Activated T-cell treated with anti-CD3 and anti-CD28 coated beads, Interleukin-2, amount 50 U/mL, for 24 hours (primary cell): ENCODE measurements around the gene EHBP1L1.
A peak's percentile ranks its signal among the peaks of the same experiment; 100 is the strongest.

ENCODE experiments used
- DNase-seq: peaks from one replicate; pipeline ENCODE4 v3.0.0-alpha.2; 2020
- H3K27ac Mint-ChIP-seq: 2 replicates; pipeline ENCODE4 v1.8.0; 2020; ENCODE audit warnings: mild to moderate bottlenecking, mixed read lengths
- H3K27me3 Mint-ChIP-seq: 2 replicates; pipeline ENCODE4 v1.8.0; 2020; ENCODE audit warnings: mixed read lengths
- H3K36me3 Mint-ChIP-seq: 2 replicates; pipeline ENCODE4 v1.8.0; 2020; ENCODE audit warnings: low read depth, mixed read lengths
- H3K4me1 Mint-ChIP-seq: 2 replicates; pipeline ENCODE4 v1.8.0; 2020; ENCODE audit warnings: low read depth, mixed read lengths
- H3K4me3 Mint-ChIP-seq: 2 replicates; pipeline ENCODE4 v1.8.0; 2020; ENCODE audit warnings: mild to moderate bottlenecking, moderate library complexity, mixed read lengths
- H3K9me3 Mint-ChIP-seq: 2 replicates; pipeline ENCODE4 v1.8.0; 2020; ENCODE audit warnings: mixed read lengths

Gene EHBP1L1

DNA sequence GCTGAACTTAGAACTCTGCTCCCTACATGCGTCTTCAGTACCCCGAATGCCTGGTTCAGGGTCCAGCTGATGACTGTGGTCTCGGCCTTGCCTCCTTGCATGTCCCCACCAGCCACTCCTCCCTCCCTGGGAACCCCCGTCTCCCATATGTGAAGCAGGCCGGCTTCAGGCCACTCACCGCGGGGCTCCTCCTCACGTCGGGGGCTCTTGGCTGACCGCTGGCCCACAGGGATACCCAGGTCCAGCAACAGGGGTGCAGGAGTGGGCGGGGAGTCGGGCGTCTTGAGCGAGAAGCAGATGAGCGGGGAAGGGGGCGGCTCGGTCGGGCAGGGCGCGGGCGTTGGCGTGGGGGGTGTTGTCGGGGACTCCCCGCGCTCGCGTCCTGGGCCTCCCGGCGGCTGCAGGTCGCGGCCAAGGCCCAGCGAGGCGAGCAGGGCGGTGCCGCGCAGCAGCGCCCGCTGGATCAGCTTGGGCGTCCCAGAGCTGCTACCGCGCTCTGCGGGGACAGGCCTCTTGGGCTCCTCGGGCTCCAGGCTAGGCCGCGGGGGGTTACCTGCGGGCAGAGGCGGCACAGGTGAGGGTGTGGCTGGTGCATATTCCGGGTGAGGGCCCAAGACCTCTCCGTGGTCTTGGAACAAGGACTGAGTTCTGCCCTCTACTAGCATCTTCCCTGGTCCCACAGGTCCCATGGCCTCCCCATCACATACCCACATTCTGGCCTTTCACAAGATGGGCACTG is 23.5 kb downstream of the EHBP1L1 start:
- H3K27ac Mint-ChIP-seq: peak overlapping the region; percentile 17
- H3K27me3 Mint-ChIP-seq: no peaks in the 10 kb centered on the region
- H3K9me3 Mint-ChIP-seq: no peaks in the 10 kb centered on the region
- H3K36me3 Mint-ChIP-seq: peaks cover 60% of the 10 kb centered on the region
- DNase-seq: no peak
- H3K4me1 Mint-ChIP-seq: peaks cover 12% of the 10 kb centered on the region
- no peak overlapping the region for H3K4me3 Mint-ChIP-seq

DNA sequence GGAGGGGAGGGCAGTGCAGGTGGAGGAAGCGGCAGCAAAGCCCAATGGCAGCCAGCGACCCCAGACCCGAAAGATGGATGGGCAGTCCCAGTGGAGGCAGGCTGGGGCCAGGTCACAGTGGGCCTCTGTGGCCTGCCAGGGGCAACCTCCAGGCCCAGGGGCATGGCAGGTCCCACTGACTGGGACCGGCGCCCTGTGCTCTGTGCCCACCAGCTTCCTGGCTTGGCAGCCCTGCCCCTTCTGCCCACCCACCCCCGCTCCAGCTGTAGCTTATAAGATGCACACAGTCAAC is 24.0 kb downstream of the EHBP1L1 start:
- H3K27ac Mint-ChIP-seq: no peak overlapping the region
- no peak overlapping the region for H3K4me3 Mint-ChIP-seq
- no peaks in the 10 kb centered on the region for H3K9me3 Mint-ChIP-seq
- H3K36me3 Mint-ChIP-seq: peaks cover 66% of the 10 kb centered on the region
- no peaks in the 10 kb centered on the region for H3K27me3 Mint-ChIP-seq
- no peak for DNase-seq
- H3K4me1 Mint-ChIP-seq: peaks cover 11% of the 10 kb centered on the region

DNA sequence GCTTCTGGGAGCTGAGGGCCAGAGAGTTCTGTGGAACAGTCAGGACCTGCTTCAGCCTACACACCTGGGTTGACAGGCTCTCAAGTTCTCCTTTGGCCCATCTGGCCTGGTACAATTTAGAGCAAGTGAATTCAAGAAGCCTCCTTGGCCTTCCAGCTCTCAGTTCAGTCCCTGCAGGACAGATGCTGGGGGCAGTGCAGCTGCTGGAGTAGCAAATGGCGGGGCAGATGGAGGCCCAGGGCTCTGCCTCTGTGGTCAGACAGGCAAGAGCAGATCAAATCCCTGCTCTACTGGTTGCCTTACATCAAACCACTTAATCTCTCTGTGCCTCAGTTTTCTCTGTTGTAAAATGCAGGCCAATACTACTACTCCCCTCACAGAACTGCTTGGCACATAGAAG is 28.4 kb downstream of the EHBP1L1 start:
- peaks cover 79% of the 10 kb centered on the region for H3K36me3 Mint-ChIP-seq
- no peak for DNase-seq
- H3K9me3 Mint-ChIP-seq: no peaks in the 10 kb centered on the region
- no peaks in the 10 kb centered on the region for H3K27me3 Mint-ChIP-seq
- H3K4me3 Mint-ChIP-seq: no peak overlapping the region
- H3K4me1 Mint-ChIP-seq: peaks cover 9% of the 10 kb centered on the region
- peak overlapping the region; percentile 50 for H3K27ac Mint-ChIP-seq

DNA sequence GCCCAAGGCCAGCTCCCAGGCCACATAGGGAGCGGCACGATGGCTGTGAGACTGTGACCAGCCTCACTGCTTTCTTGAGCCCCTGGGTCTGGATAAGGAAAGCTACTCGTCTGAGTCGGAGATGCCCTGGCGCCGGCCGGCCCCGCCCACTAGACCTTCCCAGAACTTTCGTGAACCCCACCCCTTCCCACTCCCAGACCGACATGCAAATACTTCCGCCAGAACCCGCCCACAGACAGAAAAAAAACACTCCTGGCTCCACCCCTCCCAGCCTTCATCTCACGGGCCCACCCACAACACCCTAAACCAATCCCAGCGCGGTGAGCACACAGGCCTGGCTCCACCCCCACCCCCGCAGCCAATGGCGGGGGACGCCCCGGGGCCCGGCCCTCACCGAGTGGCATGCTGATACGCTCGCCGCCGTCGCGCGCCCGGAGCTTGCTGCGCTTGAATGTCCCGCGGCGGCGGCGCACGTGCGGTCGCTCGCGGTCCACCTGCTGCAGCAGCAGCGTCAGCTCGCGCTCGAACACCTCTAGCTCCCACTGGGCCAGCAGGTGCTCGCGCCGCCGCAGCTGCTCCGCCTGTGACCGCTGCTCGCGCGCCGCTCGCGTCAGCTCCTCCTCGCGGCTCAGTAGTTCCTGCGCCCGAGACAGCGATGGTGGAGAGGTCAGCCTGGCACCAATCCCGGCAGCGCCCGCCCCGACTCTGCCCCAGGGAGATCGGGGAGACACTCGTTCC is 31.2 kb downstream of the EHBP1L1 start:
- DNase-seq: no peak
- Mint-ChIP-seq H3K27me3 (no peaks in the 10 kb centered on the region), H3K4me1 (peaks cover 35% of the 10 kb centered on the region), H3K27ac (no peak overlapping the region), H3K9me3 (no peaks in the 10 kb centered on the region), H3K36me3 (peaks cover 90% of the 10 kb centered on the region), H3K4me3 (no peak overlapping the region)

DNA sequence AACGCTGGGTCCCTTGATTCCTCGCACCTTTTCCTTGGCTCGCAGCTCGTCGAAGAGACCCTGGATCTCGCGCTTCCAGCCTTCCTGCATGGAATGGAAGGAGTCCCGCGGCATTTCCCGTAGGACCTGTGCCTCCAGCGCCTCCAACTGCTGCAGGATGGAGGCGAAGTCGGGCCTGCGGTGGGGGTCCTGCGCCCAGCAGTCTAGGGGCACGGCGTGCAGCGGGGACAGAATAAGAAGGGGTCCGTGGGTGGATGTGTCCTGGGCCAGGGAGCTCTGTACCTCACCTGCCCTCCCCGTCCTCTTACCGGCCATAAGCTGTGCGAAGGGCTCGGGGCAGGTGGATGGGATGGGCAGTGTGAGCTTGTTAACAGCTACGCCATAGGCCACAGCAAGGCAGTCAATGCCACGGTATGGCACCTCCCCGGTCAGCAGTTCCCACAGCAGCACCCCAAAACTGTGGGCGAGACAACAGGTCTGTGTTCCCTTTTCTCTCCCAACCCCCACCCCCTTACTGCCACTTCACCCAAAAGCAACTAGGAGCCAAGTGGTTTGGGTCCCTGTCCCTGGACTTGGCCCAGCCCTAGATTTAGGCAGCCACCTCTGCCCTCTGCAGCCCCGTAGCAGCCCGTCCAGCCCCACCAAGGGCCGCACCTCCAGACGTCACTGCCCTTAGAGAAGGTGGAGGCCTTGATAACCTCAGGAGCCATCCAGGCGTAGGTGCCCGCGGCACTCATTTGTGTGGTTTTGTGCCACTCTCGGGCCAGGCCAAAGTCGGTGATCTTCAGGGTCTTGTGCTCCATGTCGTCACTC is 32.0 kb downstream of the EHBP1L1 start:
- Mint-ChIP-seq H3K36me3 (peaks cover 91% of the 10 kb centered on the region), H3K27me3 (no peaks in the 10 kb centered on the region), H3K27ac (peak overlapping the region; percentile 65), H3K9me3 (no peaks in the 10 kb centered on the region), H3K4me3 (no peak overlapping the region), H3K4me1 (peaks cover 42% of the 10 kb centered on the region)
- no peak for DNase-seq

DNA sequence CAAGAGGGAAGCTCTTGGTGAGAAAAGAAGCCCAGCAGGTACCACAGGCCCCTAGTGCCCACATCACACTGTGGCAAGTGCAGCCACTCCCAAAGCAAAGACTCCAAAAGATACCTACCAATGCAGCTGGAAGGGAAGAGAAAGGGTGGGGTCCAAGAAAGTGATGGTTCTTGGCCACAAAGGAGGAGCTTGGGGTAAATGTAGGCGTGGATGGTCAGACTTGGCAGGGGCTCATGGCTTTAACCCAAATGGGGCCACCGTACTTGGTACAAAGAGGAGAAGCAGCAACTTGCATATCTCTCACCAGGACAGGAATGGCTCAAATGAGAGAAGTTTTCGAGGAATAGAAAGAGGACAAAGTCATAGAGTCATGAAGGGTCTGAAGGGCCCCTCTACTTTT is 33.4 kb downstream of the EHBP1L1 start:
- Mint-ChIP-seq H3K4me3 (no peak overlapping the region), H3K9me3 (no peaks in the 10 kb centered on the region), H3K36me3 (peaks cover 85% of the 10 kb centered on the region), H3K27me3 (no peaks in the 10 kb centered on the region), H3K27ac (peak overlapping the region; percentile 91), H3K4me1 (peaks cover 47% of the 10 kb centered on the region)
- DNase-seq: no peak

DNA sequence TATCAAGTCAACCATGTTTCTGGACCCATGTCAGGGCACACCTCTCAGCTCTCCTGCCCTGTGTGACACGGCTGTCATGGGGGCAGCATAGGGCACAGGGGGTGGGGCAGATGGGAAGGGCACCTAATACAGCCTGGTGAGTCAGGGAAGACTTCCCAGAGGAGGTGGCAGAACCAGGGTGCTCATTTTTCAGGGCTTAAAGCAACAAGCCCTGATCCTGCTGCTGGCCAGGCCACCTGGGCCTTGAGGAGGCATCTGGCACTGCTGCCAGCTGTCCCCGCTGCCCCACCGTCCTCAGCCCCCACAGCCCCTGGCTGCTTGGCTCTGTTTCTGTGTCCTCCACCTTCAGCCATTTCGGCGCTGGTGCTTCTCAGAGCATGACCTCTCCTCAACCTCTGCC is 33.8 kb downstream of the EHBP1L1 start:
- DNase-seq: no peak
- peaks cover 47% of the 10 kb centered on the region for H3K4me1 Mint-ChIP-seq
- peak overlapping the region; percentile 91 for H3K27ac Mint-ChIP-seq
- peaks cover 84% of the 10 kb centered on the region for H3K36me3 Mint-ChIP-seq
- H3K4me3 Mint-ChIP-seq: peak overlapping the region; percentile 20
- H3K9me3 Mint-ChIP-seq: no peaks in the 10 kb centered on the region
- H3K27me3 Mint-ChIP-seq: no peaks in the 10 kb centered on the region

DNA sequence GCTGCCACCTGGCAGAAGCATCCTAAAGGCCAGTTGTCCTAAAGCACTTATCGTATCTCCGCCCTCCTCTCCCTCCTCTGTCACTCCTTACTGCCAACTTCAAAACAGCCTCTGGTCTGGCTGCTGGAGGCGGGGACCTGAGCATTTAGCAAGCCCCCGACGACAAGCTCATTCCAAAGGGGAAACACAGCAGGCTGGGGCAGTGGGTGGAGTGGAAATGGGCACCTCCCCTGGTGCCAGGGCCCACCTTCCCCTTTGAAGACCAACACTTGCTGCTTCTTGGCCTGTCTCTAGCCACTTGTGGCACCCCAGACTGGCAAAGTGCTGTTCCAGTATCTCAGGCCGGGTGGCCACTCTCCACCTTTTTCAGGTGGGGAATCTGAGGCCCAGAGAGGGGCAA is 34.6 kb downstream of the EHBP1L1 start:
- H3K27ac Mint-ChIP-seq: peak overlapping the region; percentile 91
- H3K27me3 Mint-ChIP-seq: no peaks in the 10 kb centered on the region
- H3K4me1 Mint-ChIP-seq: peaks cover 47% of the 10 kb centered on the region
- peaks cover 81% of the 10 kb centered on the region for H3K36me3 Mint-ChIP-seq
- H3K9me3 Mint-ChIP-seq: no peaks in the 10 kb centered on the region
- peak overlapping the region; percentile 96 for H3K4me3 Mint-ChIP-seq
- DNase-seq: no peak

DNA sequence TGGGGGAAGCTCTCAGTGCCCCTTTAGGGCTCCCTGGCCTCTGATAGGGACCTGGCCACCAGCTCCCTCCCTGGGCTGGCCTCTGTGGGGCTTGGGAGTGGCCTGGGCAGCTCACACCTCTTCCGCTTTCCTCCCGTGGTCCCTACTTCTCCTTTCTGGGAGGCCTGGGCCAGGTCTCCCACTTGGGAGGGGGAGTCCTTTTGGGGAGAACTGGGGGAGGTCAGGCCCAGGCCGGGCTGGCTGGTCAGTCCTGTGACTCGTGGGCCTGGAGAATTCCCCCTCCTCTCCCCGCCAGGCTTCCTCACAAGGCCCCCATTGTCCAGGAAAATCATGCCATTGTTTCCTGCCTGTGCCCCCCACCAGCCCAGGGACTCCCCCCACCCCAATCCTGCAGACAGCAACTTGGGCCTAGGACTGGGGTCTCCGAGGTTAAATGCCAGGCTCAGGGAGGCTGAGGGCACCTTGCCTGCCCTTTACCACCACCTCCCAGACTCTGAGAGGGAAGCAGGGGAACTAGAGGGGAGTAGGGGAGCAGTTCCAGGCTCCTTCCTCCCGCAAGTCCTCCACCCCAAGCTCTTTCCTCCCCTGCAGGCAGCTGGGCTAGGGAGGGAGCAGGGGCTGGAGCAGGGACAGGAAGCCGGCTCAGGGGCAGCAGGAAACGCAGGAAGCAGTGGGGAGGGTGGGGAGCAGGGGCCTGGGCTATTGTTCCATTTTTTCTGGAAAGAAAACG is 35.3 kb downstream of the EHBP1L1 start:
- H3K9me3 Mint-ChIP-seq: no peaks in the 10 kb centered on the region
- H3K36me3 Mint-ChIP-seq: peaks cover 76% of the 10 kb centered on the region
- H3K27ac Mint-ChIP-seq: peak overlapping the region; percentile 91
- H3K4me3 Mint-ChIP-seq: peak overlapping the region; percentile 96
- DNase-seq: no peak
- H3K4me1 Mint-ChIP-seq: peaks cover 47% of the 10 kb centered on the region
- H3K27me3 Mint-ChIP-seq: no peaks in the 10 kb centered on the region

DNA sequence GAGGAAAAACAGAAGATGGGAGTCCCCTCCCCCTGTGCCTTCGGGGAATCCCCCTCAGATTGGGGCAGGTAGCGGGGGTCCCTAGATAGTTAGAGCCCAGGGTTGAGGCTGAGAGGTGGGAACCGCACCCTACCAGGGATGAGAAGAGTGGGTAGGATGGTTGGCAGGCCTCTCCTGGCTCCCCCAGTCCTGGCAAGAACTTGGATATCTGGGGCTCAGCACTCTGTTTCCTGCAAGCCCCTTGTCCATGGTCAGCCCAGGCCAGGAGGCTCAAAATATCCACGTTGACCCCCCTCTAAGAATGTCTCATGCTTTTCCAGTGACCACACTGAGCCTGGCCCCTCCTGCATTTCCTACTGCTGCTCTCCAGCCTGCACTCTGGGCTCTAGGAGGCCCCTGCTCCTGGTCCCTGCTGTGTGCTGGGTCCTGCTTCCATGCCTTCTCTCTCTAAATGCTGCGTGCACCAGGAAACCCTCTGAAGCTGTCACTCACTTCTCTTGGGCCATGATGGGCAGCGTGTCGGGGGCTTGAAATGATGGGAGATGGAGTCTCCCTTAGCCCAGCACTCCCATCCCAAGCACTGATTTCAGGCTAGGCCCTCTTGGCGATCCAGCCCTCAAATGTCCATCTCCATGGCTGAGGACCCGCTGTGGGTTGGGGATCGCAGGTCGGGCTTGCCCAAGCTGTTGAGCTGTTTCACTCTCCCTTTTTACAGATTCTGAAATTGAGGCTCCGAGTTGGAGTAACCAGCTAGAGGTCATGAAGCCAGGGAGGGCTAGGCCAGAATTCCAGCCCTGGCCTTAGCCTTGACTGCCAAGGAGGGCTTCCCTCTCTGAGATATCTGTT is 36.1 kb downstream of the EHBP1L1 start:
- peak overlapping the region; percentile 96 for H3K4me3 Mint-ChIP-seq
- no peaks in the 10 kb centered on the region for H3K27me3 Mint-ChIP-seq
- no peaks in the 10 kb centered on the region for H3K9me3 Mint-ChIP-seq
- H3K36me3 Mint-ChIP-seq: peaks cover 76% of the 10 kb centered on the region
- H3K4me1 Mint-ChIP-seq: peaks cover 53% of the 10 kb centered on the region
- no peak for DNase-seq
- peak overlapping the region; percentile 91 for H3K27ac Mint-ChIP-seq

DNA sequence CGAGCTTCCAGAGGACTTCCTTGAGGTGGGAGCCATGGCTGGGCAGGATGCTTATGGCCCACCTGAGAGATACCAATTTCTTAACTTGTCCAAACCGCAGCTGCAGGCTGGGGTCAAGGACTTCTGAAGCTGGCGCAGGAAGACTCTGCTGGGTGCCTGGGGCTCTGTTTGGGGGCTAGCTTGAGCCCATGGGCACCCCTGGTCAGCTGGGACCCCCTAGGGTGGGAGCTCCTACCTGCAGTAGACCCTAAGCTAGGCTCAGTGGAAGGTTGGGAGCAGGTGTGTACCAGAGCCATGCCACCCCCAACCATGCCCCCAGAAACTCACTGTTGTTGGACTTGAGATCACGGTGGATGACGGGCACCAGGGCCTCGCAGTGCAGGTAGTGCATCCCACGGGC is 36.8 kb downstream of the EHBP1L1 start:
- Mint-ChIP-seq H3K36me3 (peaks cover 80% of the 10 kb centered on the region), H3K9me3 (no peaks in the 10 kb centered on the region), H3K27ac (peak overlapping the region; percentile 91), H3K27me3 (no peaks in the 10 kb centered on the region), H3K4me3 (peak overlapping the region; percentile 96), H3K4me1 (peaks cover 58% of the 10 kb centered on the region)
- DNase-seq: no peak

DNA sequence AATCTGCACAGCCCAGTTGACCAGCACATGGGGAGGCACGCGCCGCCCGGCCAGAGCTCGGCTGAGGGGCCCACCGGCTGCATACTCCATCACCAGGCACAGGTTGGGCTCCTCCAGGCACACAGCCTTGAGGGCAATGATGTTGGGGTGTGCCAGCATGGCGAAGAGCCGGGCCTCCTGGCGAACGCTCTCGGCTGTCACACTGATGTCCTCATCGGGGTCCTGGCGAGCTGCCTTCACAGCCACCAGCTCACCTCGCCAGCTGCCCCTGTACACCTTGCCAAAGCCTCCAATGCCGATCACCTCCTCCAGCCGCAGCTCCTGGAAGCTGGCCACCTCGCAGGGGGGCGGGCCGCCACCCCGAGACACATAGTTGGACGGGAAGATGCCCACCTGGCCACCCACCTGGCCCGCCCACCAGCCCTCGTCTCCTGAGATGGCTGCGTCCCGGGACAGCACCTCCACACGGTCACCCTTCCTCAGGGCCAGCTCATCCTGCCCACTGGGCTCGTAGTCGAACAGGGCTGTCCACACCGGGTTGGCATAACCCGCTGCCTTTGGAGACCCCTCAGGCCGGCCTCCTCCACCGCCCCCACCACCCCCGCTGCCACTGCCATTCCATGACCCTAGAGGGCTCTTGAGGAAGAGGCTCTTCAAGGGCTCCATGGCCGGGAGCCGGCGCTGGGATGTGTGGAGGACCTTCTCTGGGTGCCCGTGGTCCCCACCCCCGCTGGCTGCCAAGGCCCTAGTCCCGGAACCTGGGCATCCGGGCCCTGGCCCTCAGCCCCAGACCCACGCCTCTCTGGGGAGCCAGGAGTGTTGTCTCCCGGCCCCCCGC is 37.5 kb downstream of the EHBP1L1 start:
- Mint-ChIP-seq H3K36me3 (peaks cover 80% of the 10 kb centered on the region), H3K4me1 (peaks cover 60% of the 10 kb centered on the region), H3K27me3 (no peaks in the 10 kb centered on the region), H3K27ac (peak overlapping the region; percentile 91), H3K9me3 (no peaks in the 10 kb centered on the region), H3K4me3 (peak overlapping the region; percentile 96)
- DNase-seq: no peak
